Fibroblast of skin of abdomen (primary cell): Measurements from ENCODE around the gene ABLIM1. TPM values are rescaled to one million over a fixed set of nuclear protein-coding genes. Genes with fewer than 3 reads are reported as not detected.
"Not testable (repeated sequence)": the region's sequence is repeated elsewhere in the genome, so short reads cannot be mapped to it uniquely, and the experiment has no call there.

Experiments
- DNase-seq: peaks from one replicate; pipeline ENCODE4 v3.0.0-alpha.2; 2013
- polyA plus RNA-seq, 2 experiments: library from polyadenylated mRNA; unstranded; fragments of 120-200 nt; gene quantifications; one replicate each; pipeline ENCODE4 v1.2.1, GENCODE V29; 2013; ENCODE audit not compliant: insufficient read length in 2 of 2

The ABLIM1 gene
- polyA plus RNA-seq (2013, experiment 1 of 2; ENCODE audit: insufficient read length) = 14.4 TPM
- polyA plus RNA-seq (2013, experiment 2 of 2; ENCODE audit: insufficient read length) = 13.0 TPM

GRCh38 chr10:114658175-114658574 is at the start of gene ABLIM1:
Gene ABLIM1, minus strand, starts transcription at chr10:114658275. Its CDS starts 75 bp downstream, at chr10:114658200.
- DNase-seq = no peak

GRCh38 chr10:114706458-114707055 is 48.5 kb upstream of the ABLIM1 start:
- DNase-seq = no peak

GRCh38 chr10:114704679-114705078 is 46.6 kb upstream of the ABLIM1 start:
- DNase-seq = no peak

- DNase-seq = peak; percentile 35
Measured at GRCh38 chr10:114703377-114704107, 45.5 kb upstream of the ABLIM1 start.

GRCh38 chr10:114698271-114699061 is 40.4 kb upstream of the ABLIM1 start:
- peak; percentile 77 for DNase-seq

GRCh38 chr10:114697061-114697598 is 39.1 kb upstream of the ABLIM1 start:
- DNase-seq = no peak

- DNase-seq = not testable (repeated sequence)
Measured at GRCh38 chr10:114696301-114696700, 38.2 kb upstream of the ABLIM1 start.

- DNase-seq = no peak
Measured at GRCh38 chr10:114694752-114695151, 36.7 kb upstream of the ABLIM1 start.

- DNase-seq = no peak
Measured at GRCh38 chr10:114694062-114694461, 36.0 kb upstream of the ABLIM1 start.

- DNase-seq = peak; percentile 76
Measured at GRCh38 chr10:114691442-114691941, 33.4 kb upstream of the ABLIM1 start.

GRCh38 chr10:114688786-114689185 is 30.7 kb upstream of the ABLIM1 start:
- no peak for DNase-seq

- DNase-seq = no peak
Measured at GRCh38 chr10:114687459-114687858, 29.4 kb upstream of the ABLIM1 start.

GRCh38 chr10:114686013-114686412 is 27.9 kb upstream of the ABLIM1 start:
- DNase-seq = no peak

GRCh38 chr10:114685456-114685855 is 27.4 kb upstream of the ABLIM1 start:
- no peak for DNase-seq

- DNase-seq = peak; percentile 77
Measured at GRCh38 chr10:114684822-114685209, 26.7 kb upstream of the ABLIM1 start.

GRCh38 chr10:114684084-114684821 is 26.2 kb upstream of the ABLIM1 start:
- peak; percentile 57 for DNase-seq

GRCh38 chr10:114683593-114683992 is 25.5 kb upstream of the ABLIM1 start:
- DNase-seq = no peak

GRCh38 chr10:114683162-114683561 is 25.1 kb upstream of the ABLIM1 start:
- no peak for DNase-seq

- DNase-seq = no peak
Measured at GRCh38 chr10:114682532-114682931, 24.5 kb upstream of the ABLIM1 start.

- no peak for DNase-seq
Measured at GRCh38 chr10:114682121-114682520, 24.0 kb upstream of the ABLIM1 start.

GRCh38 chr10:114681542-114681941 is 23.5 kb upstream of the ABLIM1 start:
- no peak for DNase-seq

- no peak for DNase-seq
Measured at GRCh38 chr10:114680543-114681117, 22.6 kb upstream of the ABLIM1 start.
